ENCODE results near the gene MEF2C. TPM values are rescaled to one million over a fixed set of nuclear protein-coding genes. Genes with fewer than 3 reads are reported as not detected.

The MEF2C gene
- total and polyA plus RNA-seq, 2 donors (not counting 1 experiment from before 2014, with no cell fraction given): 12.2 to 15.7 TPM

DNA sequence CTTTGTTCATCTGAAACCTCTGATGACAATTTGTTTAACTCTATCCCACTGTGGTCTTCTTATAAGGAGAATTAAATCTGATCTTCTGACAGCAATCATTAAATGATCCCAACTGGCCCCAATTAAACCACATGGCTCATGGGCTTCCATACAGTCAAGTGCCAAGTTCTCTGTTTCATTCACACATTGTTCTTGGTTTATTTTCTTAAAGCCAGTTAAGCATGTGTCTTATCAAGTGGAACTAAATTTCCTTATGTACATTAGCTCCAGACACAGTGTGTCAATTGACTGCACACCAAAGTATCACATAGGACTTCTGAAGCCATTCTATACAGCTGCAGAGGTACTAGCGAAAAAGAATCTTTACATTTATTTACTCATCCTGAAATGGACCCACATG is 51.2 kb downstream of the MEF2C start:
- Histone ChIP-seq H3K4me3 (replicated peaks in 1 of 4; ENCODE audit: control extremely low read depth in 1 of 4, insufficient read depth in 1 of 4, low read depth in 3 of 4, low read length in 4 of 4) (no peak overlapping the region), H3K79me2 (ENCODE audit: control insufficient read depth, insufficient read depth, low read length) (no peaks in the 10 kb centered on the region), H3K27me3 (ENCODE audit: control insufficient read depth, insufficient read depth, low read length) (no peaks in the 10 kb centered on the region), H3K36me3 (ENCODE audit: control insufficient read depth, insufficient read depth, low read length) (no peaks in the 10 kb centered on the region), H3K9me3 (ENCODE audit: control insufficient read depth, insufficient read depth, low read depth, low read length) (no peaks in the 10 kb centered on the region), H3K27ac (ENCODE audit: insufficient read depth, low read length) (no peak overlapping the region), H3K4me2 (ENCODE audit: extremely low read depth, insufficient read depth, low read length) (no peak overlapping the region), H3K9ac (ENCODE audit: insufficient read depth, low read length) (no peak overlapping the region), H2AFZ (ENCODE audit: low read length) (no peak overlapping the region), H3K4me1 (ENCODE audit: control insufficient read depth, extremely low read depth, insufficient read depth, low read length) (peaks cover 6% of the 10 kb centered on the region), H4K20me1 (ENCODE audit: control insufficient read depth, extremely low read depth, insufficient read depth, low read length) (no peaks in the 10 kb centered on the region)
- no peak for DNase-seq (ENCODE audit: low read depth in 2 of 2)
- no peak for TF ChIP-seq EZH2 (IDR thresholded peaks at IDR 0.05; ENCODE audit: low read length, missing control alignments)
- TF ChIP-seq, protein P1, sequence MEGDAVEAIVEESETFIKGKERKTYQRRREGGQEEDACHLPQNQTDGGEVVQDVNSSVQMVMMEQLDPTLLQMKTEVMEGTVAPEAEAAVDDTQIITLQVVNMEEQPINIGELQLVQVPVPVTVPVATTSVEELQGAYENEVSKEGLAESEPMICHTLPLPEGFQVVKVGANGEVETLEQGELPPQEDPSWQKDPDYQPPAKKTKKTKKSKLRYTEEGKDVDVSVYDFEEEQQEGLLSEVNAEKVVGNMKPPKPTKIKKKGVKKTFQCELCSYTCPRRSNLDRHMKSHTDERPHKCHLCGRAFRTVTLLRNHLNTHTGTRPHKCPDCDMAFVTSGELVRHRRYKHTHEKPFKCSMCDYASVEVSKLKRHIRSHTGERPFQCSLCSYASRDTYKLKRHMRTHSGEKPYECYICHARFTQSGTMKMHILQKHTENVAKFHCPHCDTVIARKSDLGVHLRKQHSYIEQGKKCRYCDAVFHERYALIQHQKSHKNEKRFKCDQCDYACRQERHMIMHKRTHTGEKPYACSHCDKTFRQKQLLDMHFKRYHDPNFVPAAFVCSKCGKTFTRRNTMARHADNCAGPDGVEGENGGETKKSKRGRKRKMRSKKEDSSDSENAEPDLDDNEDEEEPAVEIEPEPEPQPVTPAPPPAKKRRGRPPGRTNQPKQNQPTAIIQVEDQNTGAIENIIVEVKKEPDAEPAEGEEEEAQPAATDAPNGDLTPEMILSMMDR (conservative IDR thresholded peaks at IDR 0.05 in 1 of 2, IDR thresholded peaks at IDR 0.05 in 1 of 2; ENCODE audit: low read depth in 1 of 2, low read length in 2 of 2): no peak

DNA sequence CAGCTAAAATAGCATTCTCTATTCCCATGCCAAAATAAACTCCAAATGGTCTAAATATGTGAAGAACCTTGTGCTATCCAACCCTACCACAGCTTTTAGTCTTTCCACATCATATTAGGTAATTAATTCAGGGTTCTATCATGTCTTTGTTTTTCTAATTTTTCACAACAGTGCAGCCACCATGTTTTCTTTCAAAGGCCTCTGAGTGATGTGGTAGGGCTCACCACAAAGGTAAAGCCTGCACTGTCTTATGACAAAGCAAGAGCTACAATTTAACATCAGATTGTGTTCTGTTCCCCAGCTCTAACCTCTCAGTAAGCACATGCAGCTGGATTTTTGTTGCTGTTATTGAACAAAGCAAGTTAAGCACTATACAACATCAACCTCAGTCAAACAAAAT is 52.4 kb downstream of the MEF2C start:
- no peaks in the 10 kb centered on the region for H3K27me3 ChIP-seq (ENCODE audit: control insufficient read depth, insufficient read depth, low read length)
- TF ChIP-seq, protein P1 (conservative IDR thresholded peaks at IDR 0.05 in 1 of 2, IDR thresholded peaks at IDR 0.05 in 1 of 2; ENCODE audit: low read depth in 1 of 2, low read length in 2 of 2): no peak
- TF ChIP-seq EZH2 (IDR thresholded peaks at IDR 0.05; ENCODE audit: low read length, missing control alignments): no peak
- DNase-seq (ENCODE audit: low read depth in 2 of 2): peak in 1 of 2 donors; percentile 31
- H3K27ac ChIP-seq (ENCODE audit: insufficient read depth, low read length): no peak overlapping the region
- H3K4me3 ChIP-seq (replicated peaks in 1 of 4; ENCODE audit: control extremely low read depth in 1 of 4, insufficient read depth in 1 of 4, low read depth in 3 of 4, low read length in 4 of 4): no peak overlapping the region
- H3K4me1 ChIP-seq (ENCODE audit: control insufficient read depth, extremely low read depth, insufficient read depth, low read length): peaks cover 9% of the 10 kb centered on the region
- no peak overlapping the region for H3K9ac ChIP-seq (ENCODE audit: insufficient read depth, low read length)
- no peaks in the 10 kb centered on the region for H3K9me3 ChIP-seq (ENCODE audit: control insufficient read depth, insufficient read depth, low read depth, low read length)
- peak overlapping the region; percentile 34 for H3K4me2 ChIP-seq (ENCODE audit: extremely low read depth, insufficient read depth, low read length)
- H3K79me2 ChIP-seq (ENCODE audit: control insufficient read depth, insufficient read depth, low read length): no peaks in the 10 kb centered on the region
- no peak overlapping the region for H2AFZ ChIP-seq (ENCODE audit: low read length)
- H3K36me3 ChIP-seq (ENCODE audit: control insufficient read depth, insufficient read depth, low read length): no peaks in the 10 kb centered on the region
- H4K20me1 ChIP-seq (ENCODE audit: control insufficient read depth, extremely low read depth, insufficient read depth, low read length): no peaks in the 10 kb centered on the region

DNA sequence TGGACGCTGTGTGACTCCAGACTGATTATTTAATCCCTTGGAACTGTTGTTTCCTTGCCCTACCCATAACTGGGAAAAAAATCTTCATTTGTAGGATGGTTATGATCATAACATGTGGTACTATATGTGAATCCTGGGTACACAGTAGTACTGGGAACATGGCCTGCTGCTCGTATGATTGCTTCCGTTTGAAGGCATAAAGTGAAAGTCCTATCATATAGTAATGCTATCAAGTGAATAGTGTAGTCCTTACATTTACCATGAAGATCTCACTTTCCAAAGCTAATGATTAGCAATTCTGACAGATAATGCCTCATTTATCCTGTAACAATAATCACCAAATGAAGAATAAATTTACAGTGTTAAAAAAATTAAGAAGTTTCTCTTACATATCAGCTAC is 53.2 kb downstream of the MEF2C start:
- no peaks in the 10 kb centered on the region for H4K20me1 ChIP-seq (ENCODE audit: control insufficient read depth, extremely low read depth, insufficient read depth, low read length)
- DNase-seq (ENCODE audit: low read depth in 2 of 2): no peak
- peaks cover 10% of the 10 kb centered on the region for H3K4me1 ChIP-seq (ENCODE audit: control insufficient read depth, extremely low read depth, insufficient read depth, low read length)
- H3K79me2 ChIP-seq (ENCODE audit: control insufficient read depth, insufficient read depth, low read length): no peaks in the 10 kb centered on the region
- H3K4me2 ChIP-seq (ENCODE audit: extremely low read depth, insufficient read depth, low read length): peak overlapping the region; percentile 34
- no peaks in the 10 kb centered on the region for H3K9me3 ChIP-seq (ENCODE audit: control insufficient read depth, insufficient read depth, low read depth, low read length)
- H3K36me3 ChIP-seq (ENCODE audit: control insufficient read depth, insufficient read depth, low read length): no peaks in the 10 kb centered on the region
- peak overlapping the region; percentile 1 for H2AFZ ChIP-seq (ENCODE audit: low read length)
- peak overlapping the region in 1 of 4 experiments; percentile 5 for H3K4me3 ChIP-seq (replicated peaks in 1 of 4; ENCODE audit: control extremely low read depth in 1 of 4, insufficient read depth in 1 of 4, low read depth in 3 of 4, low read length in 4 of 4)
- peak overlapping the region; percentile 33 for H3K9ac ChIP-seq (ENCODE audit: insufficient read depth, low read length)
- no peaks in the 10 kb centered on the region for H3K27me3 ChIP-seq (ENCODE audit: control insufficient read depth, insufficient read depth, low read length)
- peak overlapping the region; percentile 46 for H3K27ac ChIP-seq (ENCODE audit: insufficient read depth, low read length)
- TF ChIP-seq, protein P1 (conservative IDR thresholded peaks at IDR 0.05 in 1 of 2, IDR thresholded peaks at IDR 0.05 in 1 of 2; ENCODE audit: low read depth in 1 of 2, low read length in 2 of 2): no peak
- TF ChIP-seq EZH2 (IDR thresholded peaks at IDR 0.05; ENCODE audit: low read length, missing control alignments): no peak
